Rectal smooth muscle tissue (tissue), 1 donor: ENCODE data around the gene CEMIP2.
A peak's percentile ranks its signal among the peaks of the same experiment; 100 is the strongest.

ENCODE experiments used
- H3K27ac ChIP-seq: one replicate; pipeline ENCODE4 v1.7.0; 2013; ENCODE audit warnings: low read depth, low read length, inconsistent platforms
- H3K27me3 ChIP-seq: one replicate; pipeline ENCODE4 v1.7.0; 2013; ENCODE audit warnings: low read length; ENCODE audit not compliant: control insufficient read depth, insufficient read depth
- H3K36me3 ChIP-seq: one replicate; pipeline ENCODE4 v1.7.0; 2013; ENCODE audit warnings: low read length; ENCODE audit not compliant: control insufficient read depth, insufficient read depth
- H3K4me1 ChIP-seq: one replicate; pipeline ENCODE4 v1.7.0; 2013; ENCODE audit warnings: low read length; ENCODE audit not compliant: control insufficient read depth, insufficient read depth
- H3K4me3 ChIP-seq: one replicate; pipeline ENCODE4 v1.7.0; 2013; ENCODE audit warnings: low read length
- H3K9ac ChIP-seq: one replicate; pipeline ENCODE4 v1.7.0; 2013; ENCODE audit warnings: low read length

Gene CEMIP2

DNA sequence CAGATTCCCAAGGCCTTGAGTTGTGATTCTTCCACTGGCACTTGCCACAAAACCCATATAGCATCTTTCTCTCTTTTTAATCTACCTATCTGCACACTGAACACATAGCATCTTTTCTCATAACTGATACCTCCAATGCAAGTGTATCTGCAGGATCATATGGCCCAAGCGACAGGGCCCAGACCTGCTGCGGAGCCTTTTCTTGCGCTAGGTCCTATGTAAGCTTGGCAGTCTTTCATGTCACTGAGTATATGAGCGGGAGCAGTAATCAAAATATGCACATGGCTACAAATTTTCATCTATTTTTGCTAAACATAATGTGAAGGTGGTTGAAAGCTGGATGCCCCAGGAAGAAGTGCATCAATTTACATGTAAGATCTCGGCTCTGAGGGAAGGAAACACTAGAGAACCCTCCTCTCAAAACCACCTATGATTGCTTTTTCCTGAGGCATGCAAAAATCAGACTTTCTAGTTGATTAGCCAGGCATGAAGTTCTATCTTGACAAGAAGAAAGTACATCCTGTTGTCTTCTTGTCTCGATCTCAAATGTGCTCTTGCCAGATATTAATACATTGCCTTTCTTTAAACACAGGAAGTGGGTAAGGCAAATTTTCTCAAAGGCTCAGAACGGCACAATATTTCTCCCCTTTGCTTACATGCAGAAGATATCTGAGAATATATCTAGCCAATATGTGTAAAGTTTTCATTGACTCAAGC, 26.9 kb upstream of the CEMIP2 start:
- no peaks in the 10 kb centered on the region for H3K27me3 ChIP-seq
- no peak overlapping the region for H3K27ac ChIP-seq
- H3K36me3 ChIP-seq = no peaks in the 10 kb centered on the region
- H3K4me3 ChIP-seq = no peak overlapping the region
- H3K9ac ChIP-seq = no peak overlapping the region
- no peaks in the 10 kb centered on the region for H3K4me1 ChIP-seq

DNA sequence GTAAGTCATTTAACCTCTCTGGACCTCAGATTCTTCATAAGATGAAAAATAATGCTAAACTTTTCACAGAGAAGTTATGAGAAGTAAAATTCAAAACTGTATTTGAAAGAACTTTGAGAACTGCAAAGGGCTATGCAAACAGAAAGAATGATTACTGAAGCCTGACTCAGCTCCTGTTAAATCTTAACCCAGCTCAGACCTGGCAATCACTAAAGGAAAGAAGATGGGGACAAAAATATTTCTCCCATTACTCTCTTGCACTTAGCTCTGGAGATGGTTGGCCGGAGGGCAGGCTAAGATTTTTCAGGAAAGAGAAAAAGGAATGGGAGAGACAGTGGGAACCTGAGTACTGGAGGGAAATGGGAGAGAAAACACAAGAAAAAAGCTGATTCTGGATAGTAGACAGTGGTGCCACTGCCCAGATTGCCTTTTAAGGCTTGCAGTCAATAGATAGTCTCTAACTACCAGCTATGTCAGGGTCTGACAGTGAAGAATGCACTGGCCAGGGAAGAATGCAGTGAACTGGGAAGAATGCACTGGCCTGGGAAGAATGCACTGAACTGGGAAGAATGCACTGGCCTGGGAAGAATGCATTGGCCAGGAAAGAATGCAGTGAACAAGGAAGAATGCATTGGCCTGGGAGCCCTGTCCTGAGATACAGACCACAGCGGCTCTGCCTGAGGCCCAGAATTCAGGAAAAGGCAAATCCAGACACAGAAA, 25.2 kb upstream of the CEMIP2 start:
- H3K4me3 ChIP-seq = no peak overlapping the region
- H3K36me3 ChIP-seq = no peaks in the 10 kb centered on the region
- H3K9ac ChIP-seq = no peak overlapping the region
- H3K4me1 ChIP-seq = no peaks in the 10 kb centered on the region
- H3K27ac ChIP-seq = no peak overlapping the region
- no peaks in the 10 kb centered on the region for H3K27me3 ChIP-seq

DNA sequence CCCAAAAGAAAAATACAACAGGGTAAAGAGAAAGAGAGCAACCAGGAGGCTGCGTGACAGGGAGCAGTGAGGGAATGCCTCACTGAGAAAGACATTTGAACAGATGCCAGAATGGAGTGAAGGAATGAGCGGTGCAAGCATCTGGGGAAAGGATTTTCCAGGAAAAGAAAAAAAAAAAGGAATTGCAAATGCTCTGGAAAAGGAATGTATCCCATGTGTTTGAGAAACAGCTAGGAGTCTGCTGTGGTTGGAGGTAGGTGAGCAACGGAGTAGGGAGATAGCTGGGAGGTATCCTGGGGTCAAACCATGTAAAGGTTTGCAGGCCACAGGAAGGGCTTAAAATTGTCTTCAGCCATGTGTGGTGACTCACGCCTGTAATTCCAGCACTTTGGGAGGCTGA, 23.6 kb upstream of the CEMIP2 start:
- Histone ChIP-seq H3K4me3 (no peak overlapping the region), H3K27me3 (no peaks in the 10 kb centered on the region), H3K36me3 (no peaks in the 10 kb centered on the region), H3K4me1 (no peaks in the 10 kb centered on the region), H3K9ac (no peak overlapping the region), H3K27ac (no peak overlapping the region)

DNA sequence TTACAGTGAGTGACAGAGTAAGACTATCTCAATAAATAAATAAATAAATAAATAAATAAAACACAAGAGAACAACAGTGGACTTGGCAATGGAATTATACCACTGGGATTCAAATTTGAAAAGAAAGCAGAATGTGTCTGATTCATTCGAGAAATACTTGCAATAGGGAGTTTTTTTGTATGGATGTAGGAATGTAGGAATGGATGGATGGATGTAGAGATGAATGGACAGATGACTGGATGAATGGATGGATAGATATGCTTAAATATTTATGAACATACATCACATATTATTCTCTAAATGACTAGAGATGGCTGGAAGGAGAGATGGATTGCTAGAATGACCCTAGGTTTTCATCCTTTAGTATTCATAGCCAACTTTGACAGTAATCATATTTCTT, 22.0 kb upstream of the CEMIP2 start:
- H3K27ac ChIP-seq = no peak overlapping the region
- H3K9ac ChIP-seq = no peak overlapping the region
- no peaks in the 10 kb centered on the region for H3K4me1 ChIP-seq
- no peaks in the 10 kb centered on the region for H3K36me3 ChIP-seq
- H3K4me3 ChIP-seq = no peak overlapping the region
- no peaks in the 10 kb centered on the region for H3K27me3 ChIP-seq

GRCh38 chr9:71783120-71783523, 14.8 kb upstream of the CEMIP2 start:
- Histone ChIP-seq H3K27ac (no peak overlapping the region), H3K4me3 (no peak overlapping the region), H3K4me1 (no peaks in the 10 kb centered on the region), H3K27me3 (no peaks in the 10 kb centered on the region), H3K9ac (no peak overlapping the region), H3K36me3 (no peaks in the 10 kb centered on the region)

DNA sequence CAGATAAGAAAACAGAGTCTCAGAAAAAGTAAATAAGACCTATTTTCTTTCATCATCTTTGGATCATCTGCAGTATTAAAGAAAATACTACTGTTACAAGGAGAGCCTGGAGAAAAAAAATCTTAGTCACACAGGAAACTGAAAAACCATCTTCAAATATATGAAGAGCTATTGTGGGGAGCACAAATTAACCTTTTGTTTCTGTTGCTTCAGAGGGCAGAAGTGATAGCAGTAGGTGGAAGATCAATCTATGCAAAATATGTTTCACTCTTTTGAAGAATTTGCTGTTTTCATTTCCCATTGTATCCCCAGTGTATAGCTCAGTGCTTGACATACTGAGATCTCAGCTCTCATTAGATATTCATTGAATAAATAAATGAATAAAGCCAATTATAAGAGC, 13.1 kb upstream of the CEMIP2 start:
- no peaks in the 10 kb centered on the region for H3K27me3 ChIP-seq
- no peaks in the 10 kb centered on the region for H3K4me1 ChIP-seq
- no peak overlapping the region for H3K9ac ChIP-seq
- H3K27ac ChIP-seq = no peak overlapping the region
- H3K36me3 ChIP-seq = no peaks in the 10 kb centered on the region
- no peak overlapping the region for H3K4me3 ChIP-seq

GRCh38 chr9:71780953-71781352, 12.6 kb upstream of the CEMIP2 start:
- no peaks in the 10 kb centered on the region for H3K4me1 ChIP-seq
- no peak overlapping the region for H3K27ac ChIP-seq
- no peaks in the 10 kb centered on the region for H3K27me3 ChIP-seq
- H3K4me3 ChIP-seq = no peak overlapping the region
- no peaks in the 10 kb centered on the region for H3K36me3 ChIP-seq
- no peak overlapping the region for H3K9ac ChIP-seq

DNA sequence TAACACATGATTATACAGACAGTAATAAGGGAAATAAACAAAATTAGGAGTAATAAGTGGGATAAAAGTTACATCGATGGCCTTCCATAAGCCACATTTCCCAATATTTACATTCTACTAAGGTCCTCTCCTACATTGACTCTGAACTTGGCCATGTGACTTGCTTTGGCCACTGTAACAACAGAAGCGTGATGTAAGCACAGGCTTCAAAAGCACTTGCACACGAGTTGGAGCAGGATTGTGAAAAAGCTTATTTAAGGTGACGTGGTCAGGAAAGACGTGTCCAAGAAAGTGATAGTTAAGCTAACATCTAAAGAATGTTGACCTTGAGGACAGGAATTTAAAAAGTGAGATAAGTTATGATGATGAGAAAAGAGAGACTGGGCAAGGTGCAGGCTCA, 9.8 kb upstream of the CEMIP2 start:
- no peak overlapping the region for H3K9ac ChIP-seq
- H3K27ac ChIP-seq = no peak overlapping the region
- no peaks in the 10 kb centered on the region for H3K27me3 ChIP-seq
- H3K36me3 ChIP-seq = no peaks in the 10 kb centered on the region
- no peak overlapping the region for H3K4me3 ChIP-seq
- no peaks in the 10 kb centered on the region for H3K4me1 ChIP-seq

- Histone ChIP-seq H3K4me3 (no peak overlapping the region), H3K27ac (no peak overlapping the region), H3K9ac (no peak overlapping the region), H3K36me3 (no peaks in the 10 kb centered on the region), H3K27me3 (no peaks in the 10 kb centered on the region), H3K4me1 (no peaks in the 10 kb centered on the region)
Measured at GRCh38 chr9:71774920-71775319, 6.6 kb upstream of the CEMIP2 start.

GRCh38 chr9:71772726-71773125, 4.4 kb upstream of the CEMIP2 start:
- H3K4me3 ChIP-seq = no peak overlapping the region
- no peaks in the 10 kb centered on the region for H3K27me3 ChIP-seq
- H3K27ac ChIP-seq = no peak overlapping the region
- no peaks in the 10 kb centered on the region for H3K36me3 ChIP-seq
- peaks cover under 1% of the 10 kb centered on the region for H3K4me1 ChIP-seq
- H3K9ac ChIP-seq = no peak overlapping the region

DNA sequence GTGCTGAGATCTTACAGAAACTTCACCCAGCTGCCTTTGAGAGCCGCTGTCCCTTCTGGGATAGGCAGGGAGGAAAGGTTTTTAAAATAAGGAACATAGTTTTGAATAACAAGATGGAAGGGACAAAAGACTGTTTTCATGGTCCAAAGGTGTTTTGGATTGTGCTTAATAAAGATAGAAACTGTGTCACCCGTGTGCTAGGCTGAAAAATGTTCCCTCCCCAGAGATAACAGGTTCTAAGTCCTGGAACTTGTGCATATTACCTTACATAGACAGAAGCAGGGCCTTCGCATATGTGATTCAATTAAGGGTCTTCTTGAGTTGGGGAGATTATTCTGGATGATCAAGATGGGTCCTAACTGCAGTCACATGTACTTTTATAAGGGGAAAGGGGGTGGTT, 1.9 kb upstream of the CEMIP2 start:
- Histone ChIP-seq H3K4me1 (peaks cover 6% of the 10 kb centered on the region), H3K36me3 (no peaks in the 10 kb centered on the region), H3K27ac (no peak overlapping the region), H3K9ac (no peak overlapping the region), H3K4me3 (no peak overlapping the region), H3K27me3 (no peaks in the 10 kb centered on the region)

DNA sequence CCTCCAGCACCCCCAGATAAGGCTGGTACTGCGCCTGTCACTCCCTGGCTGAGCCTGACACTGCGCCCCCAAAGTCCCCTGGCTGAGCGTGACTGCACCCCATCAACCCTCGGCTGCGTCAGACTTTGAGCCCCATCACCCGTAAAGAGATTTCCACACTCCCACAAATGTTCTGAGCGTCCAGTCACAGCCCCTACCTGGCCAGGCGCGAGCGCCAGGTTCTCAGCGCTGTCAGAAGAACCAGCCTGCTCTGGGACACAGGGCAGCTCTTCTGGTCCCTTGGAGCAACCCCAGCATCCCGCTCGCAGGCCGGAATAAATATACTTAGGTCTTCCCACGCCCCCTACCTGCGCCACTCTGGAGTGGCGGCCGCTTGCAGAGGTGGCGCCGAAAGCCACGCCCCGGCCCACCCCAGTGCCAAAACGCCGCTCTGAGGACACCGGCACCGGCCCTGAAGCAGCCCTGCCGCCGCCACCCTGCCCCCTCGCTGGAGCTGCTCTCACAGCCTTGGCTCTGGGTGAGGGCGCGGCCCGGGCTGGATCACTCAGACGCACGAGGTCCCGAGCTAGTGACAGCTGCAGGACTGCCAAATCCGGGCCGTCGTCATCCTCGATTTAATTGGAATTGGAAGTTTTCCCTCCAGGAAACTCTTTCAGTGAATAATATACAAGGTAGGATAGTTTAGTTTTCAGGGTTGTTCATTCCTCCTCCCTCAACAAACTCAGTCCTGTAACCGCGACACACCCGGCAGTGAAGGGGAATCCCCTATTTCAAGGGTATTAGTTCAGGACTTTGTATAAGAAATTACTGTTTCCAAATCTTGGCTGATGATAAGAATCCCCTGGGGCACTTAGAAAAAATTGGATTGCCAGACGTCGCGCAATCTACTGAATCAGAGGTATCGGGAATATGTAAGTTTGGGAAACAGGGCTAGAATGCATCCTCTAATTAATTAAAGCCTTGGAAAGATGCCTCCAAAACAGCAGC, 1.2 kb upstream of the CEMIP2 start:
- H3K4me1 ChIP-seq = peaks cover 6% of the 10 kb centered on the region
- no peaks in the 10 kb centered on the region for H3K36me3 ChIP-seq
- H3K27me3 ChIP-seq = no peaks in the 10 kb centered on the region
- peak overlapping the region; percentile 70 for H3K9ac ChIP-seq
- peak overlapping the region; percentile 96 for H3K4me3 ChIP-seq
- peak overlapping the region; percentile 59 for H3K27ac ChIP-seq
